Activated T-cell treated with anti-CD3 and anti-CD28 coated beads for 4 hours (primary cell): ENCODE data around the gene CAMTA2.

ENCODE experiments used
- DNase-seq: peaks from one replicate; pipeline ENCODE4 v3.0.0-alpha.2; 2020

CAMTA2 gene

DNA sequence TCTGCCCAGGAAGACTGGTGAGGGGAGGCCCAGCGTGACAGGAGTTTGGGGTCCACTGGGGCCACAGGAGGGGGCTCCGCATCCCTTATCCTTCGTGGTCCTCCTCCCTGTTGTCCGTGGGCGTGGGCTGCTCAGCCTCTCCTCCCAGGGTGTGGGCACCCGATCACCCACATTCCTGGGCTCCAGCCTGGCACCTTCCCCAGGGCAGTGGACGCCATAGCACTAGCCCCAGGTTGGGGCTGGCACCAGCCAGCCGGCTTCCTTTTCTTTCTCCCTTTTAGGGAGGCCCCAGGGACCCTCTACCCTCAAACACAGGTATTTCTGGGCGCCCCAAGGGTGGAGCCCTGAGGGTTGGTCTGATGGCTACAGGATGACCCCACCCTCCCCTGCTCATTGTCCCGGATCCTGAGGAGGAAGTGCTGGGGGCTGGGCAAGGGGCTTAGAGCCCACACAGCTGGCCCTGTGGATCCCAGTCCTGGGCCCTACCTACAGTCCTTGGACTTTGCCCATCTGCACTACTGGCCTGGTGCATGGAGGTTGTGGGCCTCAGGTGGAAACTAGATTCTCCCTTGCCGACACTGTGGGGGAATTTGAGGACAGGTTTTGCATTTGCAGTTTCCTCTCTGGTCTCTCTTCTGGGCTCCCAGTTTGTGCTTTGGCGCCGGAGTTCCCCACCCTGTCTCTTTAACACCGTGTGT lies 11.4 kb upstream of the CAMTA2 start:
- DNase-seq = no peak

DNA sequence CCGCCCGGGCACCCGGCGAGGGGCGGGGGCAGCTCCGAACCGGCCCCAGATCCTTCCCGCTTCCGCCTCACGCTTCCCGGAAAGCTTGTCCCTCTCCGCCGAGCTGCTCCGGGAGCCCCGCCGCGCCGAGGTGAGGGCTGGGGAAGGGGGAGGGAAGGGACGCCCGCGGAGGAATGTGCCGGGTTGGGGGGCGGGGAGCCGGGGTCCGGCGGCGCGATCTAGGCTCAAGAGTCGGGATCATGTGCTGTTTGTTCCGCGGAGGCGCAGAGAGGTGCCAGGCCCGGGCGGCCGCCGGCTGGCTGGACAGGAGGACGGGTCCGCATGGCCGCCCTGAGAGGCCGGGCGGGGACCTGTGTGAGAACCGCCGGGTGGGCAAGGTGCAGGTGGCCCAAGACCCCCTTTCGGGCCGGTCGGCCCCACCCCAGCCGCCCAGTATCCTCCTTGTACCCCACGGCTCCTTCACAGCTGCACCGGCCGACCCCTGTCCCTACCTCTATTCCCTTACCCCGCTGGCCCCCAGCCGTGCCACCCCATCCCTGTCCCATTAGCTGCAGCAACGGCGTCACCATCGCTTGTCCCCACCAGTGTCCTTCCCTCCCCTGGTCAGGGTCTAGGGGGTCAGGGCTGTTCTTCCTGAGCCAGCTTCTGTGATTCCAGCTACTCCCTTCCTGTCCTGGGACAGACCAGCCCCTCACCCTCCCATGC lies 10.7 kb upstream of the CAMTA2 start:
- DNase-seq = peak; percentile 13

DNA sequence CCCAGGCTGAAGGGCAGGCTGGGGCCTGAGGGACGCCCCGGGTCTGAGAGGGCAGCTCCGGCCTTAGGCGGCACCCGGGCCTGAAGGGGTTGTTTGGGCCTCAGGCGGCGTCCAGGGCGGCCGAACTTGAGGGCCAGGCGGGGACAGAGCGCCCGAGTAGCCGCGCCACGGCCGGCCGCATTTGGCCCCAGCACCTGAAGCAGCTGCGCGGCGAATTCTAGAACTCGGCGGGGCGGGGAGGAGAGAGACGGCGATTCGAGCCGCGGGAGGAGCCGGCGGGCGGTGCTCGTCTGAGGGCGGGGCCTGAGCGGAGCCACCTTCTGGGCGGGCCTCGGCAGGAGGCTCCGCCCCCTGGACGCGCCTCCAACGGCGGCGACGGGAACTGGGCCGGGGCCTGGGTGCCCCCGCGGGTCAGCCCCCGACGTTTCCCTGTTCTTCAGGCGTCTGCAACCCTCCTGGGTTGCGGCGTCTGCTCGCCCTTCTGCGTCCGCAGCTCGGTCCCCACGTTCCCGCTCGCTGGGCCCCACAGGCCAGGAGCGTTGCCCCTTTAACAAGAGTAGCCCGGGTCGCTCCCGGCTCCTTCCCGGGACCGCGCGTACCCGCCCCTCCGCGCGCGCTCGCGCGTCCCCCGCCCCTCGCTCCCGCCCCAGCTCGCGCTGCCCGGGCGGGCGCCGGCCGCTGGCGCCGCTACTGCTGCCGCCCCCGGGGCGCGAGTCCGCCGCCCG lies 10.0 kb upstream of the CAMTA2 start, which contains the start of the genes INCA1 and KIF1C:
TSS of gene INCA1 (minus strand) at position 221 of the 725 bp plus-strand sequence. CDS start 3,085 bp downstream, outside the sequence.
TSS of gene KIF1C (plus strand) at position 649 of the 725 bp plus-strand sequence. CDS start 2,297 bp downstream, outside the sequence.
- DNase-seq = peak; percentile 83

DNA sequence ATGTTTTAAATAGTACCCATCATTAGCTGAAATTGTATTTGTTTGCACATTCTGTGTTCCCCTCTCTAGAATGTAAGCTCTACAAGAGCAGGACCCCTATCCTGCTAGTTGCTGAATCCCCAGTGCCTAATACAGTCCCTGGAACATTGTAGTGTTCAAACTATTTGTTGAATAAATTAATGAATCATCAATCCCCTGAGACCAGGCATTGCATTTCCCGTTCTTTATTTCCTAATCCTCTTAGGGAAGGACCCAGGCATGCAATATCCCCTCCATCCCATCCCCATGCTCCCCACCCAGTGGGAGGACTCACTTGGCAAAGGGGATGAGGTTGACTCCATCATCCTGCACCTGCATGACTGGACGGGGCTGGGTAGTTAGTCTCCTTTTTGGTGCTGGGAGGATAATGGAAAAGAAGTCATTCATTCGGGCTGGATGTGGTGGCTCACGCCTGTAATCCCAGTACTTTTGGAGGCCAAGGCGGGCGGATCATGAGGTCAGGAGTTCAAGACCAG lies 6.7 kb upstream of the CAMTA2 start:
- DNase-seq = no peak

DNA sequence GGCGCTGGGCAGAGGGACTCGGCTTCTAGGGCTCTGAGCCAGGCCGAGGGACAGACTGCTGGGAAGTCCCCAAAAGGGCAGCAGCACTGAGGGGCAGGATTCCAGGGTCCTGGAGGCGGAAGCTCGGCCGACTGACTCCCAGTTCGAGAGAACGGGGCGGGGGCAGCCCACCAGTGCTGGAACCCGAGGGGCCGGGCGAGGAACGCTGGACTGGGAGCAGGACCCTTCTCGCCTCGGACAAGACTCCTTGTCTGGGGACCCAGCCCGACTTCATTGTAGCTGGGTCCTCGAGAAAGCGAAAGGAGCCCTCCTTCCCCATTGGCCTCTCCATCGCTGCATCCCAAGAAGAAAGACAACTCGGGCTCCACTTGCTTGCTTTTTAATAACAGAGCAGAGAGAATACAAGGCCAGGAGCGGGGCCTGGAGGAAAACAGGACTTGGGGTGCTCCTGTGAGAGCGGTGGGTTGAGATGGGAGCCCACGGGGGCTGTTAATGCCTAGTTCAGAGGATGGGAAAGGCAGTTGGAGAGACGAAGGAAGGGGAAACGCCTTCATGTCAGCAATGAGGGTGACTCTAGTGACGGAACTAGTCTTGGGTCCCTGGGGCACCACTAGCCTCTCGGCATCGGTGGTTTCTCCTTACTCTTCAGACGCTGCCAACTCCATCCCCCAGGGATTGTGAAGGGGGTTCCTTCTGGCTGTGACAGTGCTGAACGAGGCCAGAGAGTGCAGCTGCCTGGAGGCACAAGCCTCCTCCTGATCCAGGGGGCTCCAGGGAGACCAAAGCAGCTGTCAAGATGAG lies 492 bp upstream of the CAMTA2 start:
- DNase-seq = no peak

DNA sequence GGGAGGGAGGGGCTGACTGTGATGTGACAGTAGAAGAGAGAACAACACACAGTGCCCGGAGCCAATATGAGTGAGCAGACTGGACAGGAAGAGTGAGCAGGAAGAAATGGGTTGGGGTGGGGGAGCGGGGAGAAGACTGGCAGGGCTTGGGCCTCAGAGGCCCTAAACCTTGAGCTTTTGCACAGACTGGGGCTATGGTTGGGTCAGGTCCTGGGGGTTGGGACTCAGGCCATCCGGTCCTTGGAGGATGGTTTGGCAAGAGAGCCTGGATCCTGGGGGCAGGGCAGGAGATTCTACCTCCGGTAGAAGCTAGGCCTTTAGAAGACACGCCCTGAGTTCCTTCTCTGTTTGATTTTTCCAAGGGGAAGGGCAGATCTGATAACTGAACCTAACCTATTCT lies 1.1 kb downstream of the CAMTA2 start:
- no peak for DNase-seq

DNA sequence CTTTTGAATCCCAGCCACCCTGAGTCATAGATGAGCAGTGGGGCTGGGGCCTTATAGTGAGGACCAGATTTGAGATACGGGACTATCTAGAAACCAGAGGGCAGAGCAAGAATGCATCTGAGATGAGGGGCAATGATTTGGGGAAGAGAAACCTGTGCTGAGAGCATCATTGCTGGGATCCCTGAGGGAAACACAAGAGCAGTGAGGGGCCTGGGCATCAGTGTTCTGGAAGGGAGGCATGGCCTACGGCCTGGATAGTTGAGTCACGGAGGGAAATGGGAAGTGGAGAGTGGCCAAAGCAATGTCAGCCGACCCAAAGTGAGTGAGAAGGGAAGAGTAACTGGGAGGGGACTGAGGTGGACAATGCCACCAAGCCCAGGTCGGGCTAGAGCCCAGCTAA lies 5.2 kb downstream of the CAMTA2 start:
- no peak for DNase-seq

DNA sequence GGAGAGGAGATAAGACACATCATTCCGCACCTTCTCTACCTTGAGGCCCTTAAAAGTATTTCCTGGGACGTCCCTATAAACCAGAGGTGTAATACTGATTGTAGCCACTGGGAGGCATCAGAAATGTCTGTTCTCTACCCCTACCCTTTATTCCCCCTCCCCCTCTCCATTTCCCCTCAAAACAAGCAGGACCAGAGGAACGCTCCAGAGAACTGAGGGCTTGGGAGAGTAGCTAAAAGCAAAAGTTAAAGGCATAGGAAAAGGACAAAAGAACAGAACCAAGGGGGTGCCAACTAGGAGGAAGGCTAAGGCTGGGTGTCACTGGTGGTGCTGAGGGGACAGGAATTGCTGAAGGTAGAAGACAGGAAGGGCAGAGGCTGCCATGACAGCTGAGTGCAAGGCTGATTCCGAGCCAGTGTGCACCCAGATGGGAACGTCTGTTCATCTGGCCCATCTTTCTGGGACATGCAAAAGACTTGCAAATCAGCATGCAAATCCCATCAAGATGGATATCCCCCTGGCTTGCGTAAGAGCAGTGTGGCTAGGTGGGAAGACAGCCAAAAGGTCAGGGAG lies 6.7 kb downstream of the CAMTA2 start:
- DNase-seq = peak; percentile 33

DNA sequence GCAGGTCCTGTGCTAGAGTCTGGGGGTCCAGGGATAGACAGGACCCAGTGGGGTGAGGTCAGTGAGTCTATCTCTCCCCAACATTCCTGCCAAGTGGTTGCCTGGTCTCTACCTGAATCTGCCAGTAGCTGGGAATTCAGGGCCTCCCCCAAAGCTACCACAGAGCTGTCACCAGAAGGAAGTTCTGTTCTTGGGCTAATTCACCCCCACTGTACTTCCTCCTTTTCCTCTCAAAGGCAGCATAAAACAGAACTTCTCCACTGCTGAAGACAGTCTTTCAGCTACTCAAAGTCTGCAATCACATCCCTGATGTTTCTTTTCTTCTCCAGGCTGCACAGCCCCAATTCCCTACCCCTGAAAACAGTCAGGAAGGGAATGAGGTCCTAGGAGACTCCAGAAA lies 8.7 kb downstream of the CAMTA2 start:
- no peak for DNase-seq

DNA sequence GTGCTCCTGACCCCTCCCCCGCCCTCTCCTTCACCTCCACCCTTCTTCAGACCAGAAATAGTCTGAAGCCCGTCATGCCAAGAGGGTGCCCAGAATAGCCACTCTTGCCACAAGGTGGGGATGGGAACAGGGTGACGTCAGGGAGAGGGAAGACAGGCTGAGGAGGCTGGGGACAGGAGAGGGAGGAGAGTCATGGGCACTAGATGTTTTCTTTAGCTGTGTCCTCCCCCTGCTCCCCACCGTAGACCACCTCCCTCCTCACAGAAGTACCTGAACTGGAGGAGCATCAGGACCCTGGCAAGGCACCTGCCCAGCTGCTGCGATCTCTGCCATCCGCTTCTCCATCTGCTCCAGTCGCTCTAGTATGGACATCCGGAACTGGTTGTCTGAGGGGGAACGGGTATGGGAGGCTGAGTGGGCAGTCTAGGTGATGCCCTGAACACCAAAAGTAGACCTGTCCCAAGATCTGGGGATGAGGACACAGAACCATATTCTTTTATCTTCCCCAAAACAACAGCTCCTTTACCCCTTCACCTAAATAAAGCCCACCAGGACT lies 13.3 kb downstream of the CAMTA2 start:
- DNase-seq = no peak

DNA sequence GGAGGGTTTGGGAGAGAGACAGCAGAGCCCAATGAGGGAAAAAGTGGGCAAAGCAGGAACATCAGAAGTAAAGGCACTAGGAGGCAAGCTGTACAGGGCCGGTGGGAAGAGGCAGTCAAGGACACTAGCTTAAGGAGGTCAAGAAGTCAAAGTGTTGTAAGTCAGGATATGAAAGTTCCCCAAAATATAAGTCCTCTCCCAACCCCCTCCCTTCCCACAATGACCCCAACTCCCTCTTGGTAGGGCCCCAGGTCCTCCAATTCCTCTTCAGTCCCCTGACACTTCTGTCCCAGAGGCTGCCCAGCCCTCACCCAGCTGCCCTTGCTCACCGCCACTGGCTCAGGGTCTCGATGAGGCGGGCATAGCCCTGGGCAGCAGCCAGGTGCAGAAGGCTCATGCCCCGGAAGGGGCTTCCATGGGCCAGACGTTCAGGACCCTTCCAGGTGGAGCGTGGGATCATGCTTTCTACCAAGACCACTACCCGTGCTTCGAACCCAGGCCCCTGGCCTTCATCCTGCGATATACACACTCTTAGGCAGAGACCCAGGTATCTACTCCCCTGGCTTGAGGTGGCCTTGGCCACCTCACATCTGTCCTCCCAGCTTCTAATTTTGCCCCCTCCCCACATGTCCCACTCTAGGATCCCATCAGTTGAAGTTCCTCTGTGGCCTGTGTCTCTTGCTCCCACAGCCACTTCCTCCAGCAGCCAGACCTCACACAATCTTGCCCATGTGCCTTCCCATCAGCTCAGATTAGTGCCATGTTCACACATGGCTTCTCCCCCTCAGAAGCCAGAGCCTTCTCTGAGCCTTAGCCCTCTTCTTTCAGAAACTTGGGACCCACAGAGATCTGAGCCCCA lies 14.0 kb downstream of the CAMTA2 start:
- no peak for DNase-seq

DNA sequence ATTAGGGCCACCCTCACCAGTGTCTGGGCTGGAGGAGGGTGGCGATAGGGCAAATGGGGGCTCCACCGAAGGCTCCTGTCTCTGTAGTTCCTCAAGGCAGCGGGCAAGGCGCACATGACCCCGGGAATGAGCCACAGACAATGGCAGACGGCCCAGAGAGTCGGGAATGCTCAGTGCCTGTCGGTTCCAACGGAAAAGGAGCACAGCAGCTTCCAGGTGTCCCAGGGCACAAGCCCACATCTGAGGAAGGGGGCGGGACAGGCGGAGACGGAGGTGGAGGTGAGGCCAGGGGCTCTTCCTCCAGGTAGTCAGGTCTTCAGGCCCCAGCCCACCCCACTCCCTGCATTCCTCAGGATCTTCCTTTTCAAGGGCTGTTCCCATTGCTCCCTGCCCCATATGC lies 14.7 kb downstream of the CAMTA2 start:
- no peak for DNase-seq

DNA sequence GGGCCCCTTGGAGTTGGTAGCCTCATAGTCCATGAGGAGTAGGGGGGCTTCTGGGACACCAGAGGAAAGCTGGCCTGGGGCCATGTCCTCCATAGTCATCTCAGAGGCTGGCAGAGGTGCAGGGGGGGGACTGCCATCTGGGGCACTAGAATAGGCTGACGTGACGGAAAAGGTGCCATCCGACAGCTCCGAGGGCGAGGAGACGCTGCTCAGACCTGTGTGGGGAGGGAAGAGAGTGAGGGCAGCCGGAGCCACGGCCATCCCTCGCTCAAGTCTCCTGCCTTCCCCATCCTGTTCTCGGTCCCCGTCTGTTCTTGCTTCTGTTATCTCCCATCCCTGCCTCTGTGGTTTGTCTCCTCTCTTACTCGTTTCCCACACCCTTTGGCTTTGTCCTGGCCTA lies 15.2 kb downstream of the CAMTA2 start:
- DNase-seq = no peak

DNA sequence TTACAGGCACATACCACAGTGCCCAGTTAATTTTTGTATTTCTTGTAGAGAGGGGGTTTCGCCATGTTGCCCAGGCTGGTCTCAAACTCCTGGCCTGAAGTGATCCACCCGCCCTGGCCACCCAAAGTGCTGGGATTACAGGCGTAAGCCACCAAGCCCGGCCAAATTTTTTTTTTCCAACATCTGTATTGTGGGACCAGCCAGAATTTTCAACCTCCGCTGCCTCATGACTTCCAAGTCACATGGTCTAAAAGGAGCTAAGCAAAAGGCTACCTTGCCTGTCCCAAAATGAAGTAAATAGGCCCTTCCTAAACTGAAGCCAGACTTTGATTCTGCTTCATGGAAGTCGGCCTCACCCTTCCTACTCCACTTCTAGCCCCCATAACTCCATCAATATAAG lies 15.6 kb downstream of the CAMTA2 start:
- no peak for DNase-seq

DNA sequence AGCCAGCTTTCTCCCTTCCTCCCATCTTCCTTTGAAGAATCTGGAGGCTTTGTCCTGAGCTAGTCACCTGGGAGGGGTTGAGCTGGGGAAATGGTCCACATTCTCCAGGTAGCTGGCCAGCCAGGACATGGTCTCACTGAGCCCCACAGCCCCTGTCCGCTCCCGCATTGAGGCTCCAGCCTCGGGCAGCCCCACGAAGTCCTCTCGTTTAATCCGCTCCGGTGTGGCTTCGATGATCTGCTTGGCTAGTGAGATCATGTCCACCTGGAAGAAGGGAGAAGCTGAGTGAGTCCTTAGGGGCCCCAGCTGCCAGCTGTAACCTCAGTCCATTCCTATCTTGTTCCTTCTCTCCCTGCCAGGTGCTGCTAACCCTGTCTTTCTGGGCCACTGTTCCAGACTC lies 17.2 kb downstream of the CAMTA2 start:
- DNase-seq = no peak

DNA sequence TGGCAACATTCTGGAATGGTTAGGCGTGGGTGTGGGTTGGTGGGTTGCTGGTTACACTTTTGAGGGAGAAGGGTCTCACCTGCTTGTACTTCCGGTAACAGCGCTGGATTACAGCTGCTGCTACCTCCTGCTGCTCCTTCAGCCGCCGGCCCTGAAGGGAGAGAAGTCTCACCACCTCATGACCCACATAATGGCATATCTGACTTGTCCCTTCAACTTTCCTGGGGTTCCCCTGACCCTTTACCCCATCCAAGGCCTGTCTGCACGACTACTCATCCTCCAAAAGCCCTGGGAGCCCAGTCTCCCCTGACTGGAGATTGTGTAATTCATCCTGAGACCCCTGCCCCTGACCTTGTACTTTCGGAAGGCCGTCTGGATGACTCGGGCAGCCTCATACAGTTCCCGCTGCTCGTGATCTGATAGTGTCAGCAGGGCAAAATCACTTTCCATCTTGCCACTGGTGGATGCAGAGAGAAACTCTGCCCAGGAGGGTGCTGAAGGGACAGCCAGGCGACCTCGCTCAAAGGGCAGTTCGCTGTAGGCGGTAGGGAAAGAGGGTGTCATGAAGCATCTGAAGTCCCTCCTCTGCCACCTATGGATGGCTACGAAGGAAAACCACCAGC lies 17.8 kb downstream of the CAMTA2 start:
- DNase-seq = no peak

DNA sequence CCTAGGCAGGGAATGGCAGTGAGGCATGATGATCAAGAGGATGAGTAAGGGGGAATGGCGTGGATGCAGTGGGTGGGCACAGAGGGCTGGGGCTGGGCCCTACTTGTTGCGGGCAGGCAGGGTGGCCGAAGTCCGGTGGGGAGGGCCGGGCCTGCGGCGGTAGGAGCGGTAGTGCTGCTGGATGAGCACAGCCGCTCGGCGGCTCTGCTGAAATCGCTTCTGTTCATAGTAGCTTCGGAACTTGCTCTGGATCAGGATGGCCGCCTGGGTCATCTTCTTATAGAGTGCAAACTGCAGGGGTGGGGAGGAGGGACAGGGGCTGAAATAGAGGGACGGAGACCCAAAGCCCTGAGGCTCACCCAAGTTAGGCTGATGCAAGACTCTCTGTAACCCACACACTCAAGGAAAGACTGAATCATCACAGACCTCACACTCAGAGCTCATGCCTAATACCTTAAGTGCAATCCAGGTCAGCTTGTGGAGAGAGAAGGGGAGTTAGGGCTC lies 18.4 kb downstream of the CAMTA2 start:
- no peak for DNase-seq

DNA sequence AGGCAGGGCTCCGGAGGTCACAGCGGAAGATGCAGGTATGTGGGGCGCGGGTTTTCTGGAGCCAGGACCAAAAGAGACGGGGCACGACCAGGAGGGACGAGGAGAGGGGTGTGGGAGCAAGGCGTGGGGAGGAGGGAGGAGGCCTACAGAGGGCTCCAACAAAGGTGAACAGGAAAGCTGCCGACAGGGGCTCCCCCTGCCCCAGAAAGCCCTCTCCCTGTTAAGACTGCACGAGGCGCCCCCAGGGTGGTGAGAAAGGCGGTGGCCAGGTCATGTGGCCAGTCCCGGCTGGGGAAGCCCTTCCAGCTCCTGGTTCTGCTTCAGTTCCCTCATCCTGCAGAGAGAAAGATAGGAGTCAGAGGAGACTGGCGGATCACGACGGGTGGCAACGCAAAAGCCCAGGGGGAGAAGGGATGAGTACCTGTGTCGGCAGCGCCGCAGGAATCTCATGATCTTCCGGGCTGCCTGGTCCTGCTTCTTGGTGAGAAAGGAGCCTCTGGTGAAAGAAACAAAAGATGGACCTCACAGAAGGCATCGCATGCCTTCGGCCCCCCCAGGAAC lies 18.9 kb downstream of the CAMTA2 start:
- DNase-seq = no peak

DNA sequence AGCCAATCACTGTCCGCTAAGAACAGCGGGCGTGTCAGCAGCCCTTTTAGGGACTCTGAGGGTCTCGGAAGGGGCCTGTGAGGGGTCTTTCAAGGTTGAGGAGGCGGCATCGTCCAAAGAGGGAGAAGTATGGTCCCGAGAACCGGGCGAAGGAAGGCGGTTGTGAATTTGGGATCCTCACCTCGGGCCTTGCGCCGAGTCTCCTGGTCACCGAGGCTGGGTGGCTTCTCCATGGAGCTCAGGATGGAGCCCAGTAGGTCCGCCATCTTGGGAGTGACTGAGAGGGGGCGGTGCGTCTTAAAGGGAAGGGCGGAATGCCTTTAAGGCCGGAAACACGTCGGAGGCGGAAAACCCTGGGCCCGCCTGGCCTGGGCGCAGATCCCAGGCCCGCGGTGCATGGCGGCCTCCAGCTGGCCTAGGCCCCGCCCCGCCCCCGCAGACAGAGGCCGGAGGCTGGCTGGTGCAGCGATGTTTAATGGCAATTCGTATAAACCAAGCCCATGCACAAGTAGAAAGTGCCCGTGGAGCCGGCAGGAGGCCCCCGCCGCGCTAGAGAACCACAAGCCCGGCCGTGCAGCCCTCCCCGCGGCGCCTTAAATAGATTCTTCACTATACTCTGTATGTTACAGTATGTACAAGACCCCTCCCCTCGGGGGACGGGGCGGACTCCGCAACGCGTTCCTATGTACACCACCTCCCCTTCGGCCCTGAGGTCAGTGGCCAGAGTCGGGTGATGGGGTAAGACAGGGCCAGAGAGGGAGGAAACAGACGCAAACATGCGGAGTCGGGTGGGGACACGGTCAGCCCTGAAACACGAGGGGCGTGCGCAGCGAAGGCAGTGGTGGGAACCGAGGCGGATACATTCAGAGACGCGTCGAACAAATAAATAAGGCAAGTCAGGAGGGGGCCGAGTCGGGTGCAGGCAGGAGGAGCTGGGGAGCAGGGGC lies 19.7 kb downstream of the CAMTA2 start, which contains the start of gene SPAG7:
TSS of gene SPAG7 (minus strand) at position 279 of the 947 bp plus-strand sequence. CDS start at position 266, 13 bp downstream.
- DNase-seq = peak; percentile 87
